Cardiac septum (tissue), 1 donor: ENCODE data around the gene NXNL1. TPM values are rescaled to one million over a fixed set of nuclear protein-coding genes. Genes with fewer than 3 reads are reported as not detected.
A peak's percentile ranks its signal among the peaks of the same experiment; 100 is the strongest.
"Not testable (repeated sequence)": the region's sequence is repeated elsewhere in the genome, so short reads cannot be mapped to it uniquely, and the experiment has no call there.

Source experiments
- DNase-seq: peaks from one replicate; pipeline ENCODE4 v3.0.0-alpha.2; 2020; ENCODE audit warnings: low spot score
- intact Hi-C: fragments of 100-400 bp; cut with DNase I; formaldehyde crosslinking; loops from one replicate; pipeline ENCODE4 v1.14.0; 2022
- total RNA-seq: library from RNA; stranded (reverse); fragmentation: NEBNext Ultra II Directional; extraction: Animal tissue kit (Norgen Biotek cat#: 25700); gene quantifications from one replicate; pipeline ENCODE4 v1.2.1, GENCODE V29; 2021
- donor health status: DM: no; HTN: no; CAD: no.

The NXNL1 gene
- total RNA-seq, 1 donor from 2014 or later: 0.59 TPM

DNA sequence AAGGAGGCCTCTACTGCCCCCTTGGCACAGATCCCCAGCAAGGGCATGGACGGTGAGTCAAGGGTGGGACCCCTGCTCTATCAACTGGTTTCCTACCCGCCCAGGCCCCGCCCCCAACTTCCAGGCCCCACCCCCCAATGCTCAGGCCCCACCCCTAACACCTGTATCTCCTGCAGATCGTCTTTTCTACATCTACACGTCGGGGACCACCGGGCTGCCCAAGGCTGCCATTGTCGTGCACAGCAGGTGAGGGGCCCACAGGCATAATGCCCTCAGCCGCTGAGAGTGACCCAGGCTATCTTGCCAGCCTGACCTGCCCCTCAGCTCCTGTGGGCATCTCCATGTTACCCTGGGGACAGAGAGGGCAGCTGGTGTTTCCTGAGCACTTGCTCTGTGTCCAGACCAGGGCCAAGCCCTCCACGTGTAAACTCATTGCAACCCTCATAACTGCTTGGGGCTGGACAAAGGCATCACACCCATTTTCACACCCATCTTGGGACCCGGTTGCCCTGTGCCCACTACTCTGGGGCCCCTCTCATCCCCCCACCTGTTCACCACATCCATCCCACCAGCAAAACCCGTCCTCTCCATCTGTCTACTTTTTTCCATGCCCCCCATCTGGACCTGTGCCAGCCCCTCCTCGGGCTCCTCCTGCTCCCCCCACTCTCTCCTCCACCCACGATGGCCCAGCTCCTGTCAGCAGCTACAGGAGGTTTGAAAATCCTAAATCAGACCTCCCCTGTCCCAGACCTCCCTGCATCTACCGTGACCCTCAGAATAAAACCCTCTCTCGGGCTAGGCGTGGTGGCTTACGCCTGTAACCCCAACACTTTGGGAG lies 26.8 kb upstream of the NXNL1 start:
- DNase-seq: no peak
- intact Hi-C loops: no loop called here

DNA sequence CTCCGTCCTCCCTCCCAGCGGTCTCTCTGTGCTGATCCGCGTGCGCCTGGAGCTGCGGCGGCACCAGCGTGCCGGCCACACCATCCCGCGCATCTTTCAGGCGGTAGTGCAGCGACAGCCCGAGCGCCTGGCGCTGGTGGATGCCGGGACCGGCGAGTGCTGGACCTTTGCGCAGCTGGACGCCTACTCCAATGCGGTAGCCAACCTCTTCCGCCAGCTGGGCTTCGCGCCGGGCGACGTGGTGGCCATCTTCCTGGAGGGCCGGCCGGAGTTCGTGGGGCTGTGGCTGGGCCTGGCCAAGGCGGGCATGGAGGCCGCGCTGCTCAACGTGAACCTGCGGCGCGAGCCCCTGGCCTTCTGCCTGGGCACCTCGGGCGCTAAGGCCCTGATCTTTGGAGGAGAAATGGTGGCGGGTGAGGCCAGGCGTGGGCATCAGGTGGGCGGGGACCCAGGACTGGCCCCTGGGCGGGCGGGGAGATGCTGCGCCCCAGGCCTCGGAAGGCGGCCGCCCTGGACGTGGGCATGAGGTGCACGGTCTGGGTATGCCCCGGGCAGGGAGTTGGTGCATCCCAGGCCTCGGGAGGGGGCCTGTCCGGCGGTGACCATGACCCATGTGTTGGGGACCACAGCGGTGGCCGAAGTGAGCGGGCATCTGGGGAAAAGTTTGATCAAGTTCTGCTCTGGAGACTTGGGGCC lies 26.0 kb upstream of the NXNL1 start:
- DNase-seq: no peak
- intact Hi-C loops: no loop called here

DNA sequence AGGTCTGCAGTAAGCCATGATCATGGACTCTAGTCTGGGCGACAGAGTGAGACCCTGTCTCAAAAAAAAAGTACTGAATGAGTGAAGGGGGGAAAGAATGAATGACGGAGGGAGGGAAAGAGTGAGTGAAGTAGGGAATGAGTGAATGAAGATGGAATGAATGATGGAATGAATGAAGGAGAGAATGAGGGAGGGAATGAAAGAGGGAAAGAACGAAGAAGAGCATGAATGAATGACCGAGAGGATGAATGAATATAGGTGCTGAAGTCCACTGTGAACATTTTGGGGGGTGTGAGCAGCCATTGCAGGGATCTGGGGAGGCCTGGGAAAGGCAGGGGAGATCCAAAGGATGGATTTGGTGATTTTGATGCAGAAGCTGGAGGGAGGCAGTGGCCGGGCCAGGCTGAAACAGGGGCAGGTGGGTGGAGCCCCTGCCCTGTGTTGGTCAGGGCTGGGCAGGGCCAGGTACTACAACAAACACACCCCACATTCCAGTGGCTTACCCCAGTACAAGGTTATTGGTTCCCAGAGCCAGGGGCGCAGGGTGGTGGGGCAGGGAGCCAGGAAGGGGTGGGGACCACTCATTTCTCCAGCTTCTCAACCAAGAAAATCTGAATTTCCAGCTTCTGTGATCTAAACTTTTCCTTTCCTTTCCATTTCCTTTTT lies 23.9 kb upstream of the NXNL1 start:
- no peak for DNase-seq
- intact Hi-C loops: no loop called here

DNA sequence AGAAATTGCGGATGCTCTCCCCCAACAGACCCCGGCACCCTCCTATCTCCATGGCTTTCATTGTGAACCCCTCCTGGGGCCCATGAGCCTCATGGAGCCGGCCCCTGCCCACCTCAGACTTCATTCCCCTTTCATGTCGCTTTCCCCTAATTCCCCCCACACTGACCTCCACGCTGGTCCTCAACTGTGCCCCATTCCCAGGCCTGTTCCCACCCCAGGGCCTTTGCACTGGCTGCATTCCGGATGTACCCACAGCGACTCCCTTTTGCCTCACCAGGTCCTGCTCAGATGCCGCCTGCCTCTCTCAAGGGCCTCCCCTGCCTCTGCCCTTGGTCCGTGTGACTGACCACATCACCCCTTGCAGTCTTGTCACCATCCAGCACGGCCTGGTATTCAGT lies 22.9 kb upstream of the NXNL1 start:
- DNase-seq: no peak
- intact Hi-C loops: no loop called here

DNA sequence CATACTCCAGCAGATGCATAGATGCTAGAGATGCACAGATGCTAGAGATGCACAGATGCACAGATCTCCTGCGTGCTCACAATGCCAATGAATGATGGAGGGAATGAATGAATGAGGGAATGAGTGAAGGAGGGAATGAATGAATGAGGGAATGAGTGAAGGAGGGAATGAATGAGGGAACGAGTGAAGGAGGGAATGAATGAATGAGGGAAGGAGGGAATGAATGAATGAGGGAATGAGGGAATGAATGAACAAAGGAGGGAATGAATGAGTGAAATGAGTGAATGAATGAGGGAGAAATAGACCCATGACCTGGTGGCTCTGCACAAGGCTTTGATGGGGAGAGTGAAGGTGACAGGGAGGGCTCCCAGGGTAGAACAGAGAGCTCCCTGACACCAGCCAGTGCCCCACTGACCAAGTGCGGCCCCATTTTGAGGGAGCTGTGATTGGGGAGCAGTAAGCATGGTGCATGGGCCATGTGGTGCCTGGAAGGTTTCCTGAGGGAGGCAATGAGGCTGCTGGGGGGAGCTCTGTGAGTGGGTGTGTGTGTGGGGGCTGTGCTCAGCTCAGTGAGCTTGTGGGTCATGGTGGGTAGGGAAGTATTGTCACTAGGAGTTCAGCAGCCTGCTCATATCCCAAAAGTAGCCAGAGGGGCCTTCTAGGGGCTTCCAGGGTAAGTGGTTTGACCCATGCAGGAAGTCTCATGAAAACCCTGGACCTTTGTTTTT lies 22.3 kb upstream of the NXNL1 start:
- DNase-seq: no peak
- intact Hi-C loops: no loop called here

DNA sequence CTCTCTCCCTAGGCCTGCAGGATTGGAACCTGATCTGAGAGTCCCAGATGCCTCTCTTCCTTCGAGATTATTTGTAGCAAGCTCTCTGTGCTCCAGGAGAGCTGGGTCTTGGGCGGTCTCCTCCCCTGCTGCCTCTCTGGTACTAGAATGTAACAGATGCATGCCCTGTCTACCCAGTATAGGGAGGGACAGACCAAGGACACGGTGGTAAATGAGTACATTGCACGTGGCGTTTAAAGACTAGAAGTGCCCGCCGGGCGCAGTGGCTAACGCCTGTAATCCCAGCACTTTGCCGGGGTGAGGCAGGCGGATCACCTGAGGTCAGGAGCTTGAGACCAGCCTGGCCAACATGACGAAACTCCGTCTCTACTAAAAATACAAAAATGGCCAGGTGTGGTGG lies 21.3 kb upstream of the NXNL1 start:
- intact Hi-C loops: no loop called here
- no peak for DNase-seq

DNA sequence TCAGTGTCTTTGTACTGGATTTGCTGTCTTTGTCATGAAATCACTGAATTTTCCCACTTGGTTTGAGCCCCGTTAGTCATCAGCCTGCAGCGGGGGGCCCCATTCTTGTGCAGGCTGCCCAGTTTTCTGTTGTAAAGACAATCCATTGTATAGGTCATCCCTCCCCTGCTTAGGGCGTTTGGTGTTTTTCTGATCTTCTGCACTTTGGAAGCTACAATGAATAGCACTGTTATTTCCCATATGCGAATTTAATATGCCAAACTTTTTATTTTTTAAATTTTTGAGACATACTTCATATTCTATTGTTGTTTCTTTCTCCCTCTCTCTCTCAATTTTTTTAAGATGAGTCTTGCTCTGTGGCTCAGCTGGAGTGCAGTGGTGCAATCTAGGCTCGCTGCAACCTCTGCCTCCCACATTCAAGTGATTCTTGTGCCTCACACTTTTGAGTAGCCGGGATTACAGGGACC lies 18.6 kb upstream of the NXNL1 start:
- intact Hi-C loops: no loop called here
- no peak for DNase-seq

DNA sequence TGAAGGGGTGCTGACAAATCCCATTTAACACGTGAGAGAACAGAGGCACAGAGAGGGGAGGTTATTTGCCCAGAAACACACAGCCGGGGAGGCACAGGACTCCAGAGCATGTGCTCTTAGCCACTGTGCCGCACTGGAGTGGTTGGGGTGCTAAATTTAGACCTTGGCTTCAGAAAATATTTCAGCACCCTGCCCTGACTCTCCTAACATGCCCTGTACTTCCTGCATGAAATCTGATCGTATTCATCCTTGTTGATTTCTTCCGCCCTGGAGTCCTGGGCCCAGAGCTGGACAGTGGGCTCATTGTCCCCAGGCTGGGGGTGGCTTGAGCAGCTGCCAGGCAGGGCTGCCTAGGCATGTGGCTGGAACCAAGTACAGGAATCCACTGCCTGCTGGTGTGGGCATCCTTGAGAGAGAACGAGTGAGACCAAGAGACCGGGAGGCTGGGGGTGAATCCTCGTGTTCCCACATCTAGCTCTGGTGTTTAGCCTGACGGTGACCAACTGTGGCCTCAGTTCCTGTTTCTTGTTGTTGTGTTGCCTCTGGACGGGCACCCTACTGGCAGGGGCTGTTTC lies 14.9 kb upstream of the NXNL1 start:
- DNase-seq: peak; percentile 82
- intact Hi-C loops: no loop called here

DNA sequence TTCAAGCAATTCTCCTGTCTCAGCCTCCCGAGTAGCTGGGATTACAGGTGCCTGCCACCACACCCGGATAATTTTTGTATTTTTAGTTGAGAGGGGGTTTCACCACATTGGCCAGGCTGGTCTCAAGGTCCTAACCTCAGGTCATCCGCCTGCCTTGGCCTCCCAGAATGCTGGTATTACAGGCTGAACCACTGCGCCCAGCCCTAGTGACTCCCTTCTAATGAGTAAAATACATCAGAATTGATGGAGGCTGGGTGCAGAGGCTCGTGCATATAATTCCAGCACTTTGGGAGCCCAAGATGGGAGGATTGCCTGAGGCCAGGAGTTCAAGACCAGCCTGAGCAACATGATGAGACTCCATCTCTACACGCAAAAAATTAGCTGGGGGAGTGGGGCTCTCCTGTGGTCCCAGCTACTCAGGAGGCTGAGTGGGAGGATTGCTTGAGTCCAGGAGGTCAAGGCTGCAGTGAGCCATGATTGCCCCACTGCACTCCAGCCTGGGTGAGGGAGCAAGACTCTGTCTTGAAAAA lies 14.3 kb upstream of the NXNL1 start:
- DNase-seq, intact Hi-C loops: not testable (repeated sequence)

DNA sequence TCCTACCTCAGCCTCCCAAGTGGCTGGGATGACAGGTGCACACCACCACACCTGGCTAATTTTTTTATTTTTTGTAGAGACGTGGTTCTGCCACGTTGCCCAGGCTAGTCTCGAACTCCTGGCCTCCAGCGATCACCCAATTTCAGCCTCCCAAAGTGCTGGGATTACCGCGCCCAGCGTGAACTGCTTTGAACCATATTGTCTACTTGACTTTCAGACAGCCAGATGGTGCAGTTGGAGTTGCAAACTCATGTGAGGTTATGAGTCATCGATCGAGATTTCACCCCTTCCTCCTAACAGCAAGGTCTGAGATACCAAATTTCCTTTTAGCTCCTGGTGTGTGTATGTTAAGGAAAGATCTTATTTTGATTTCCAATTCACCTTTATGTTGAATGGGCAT lies 12.3 kb upstream of the NXNL1 start:
- intact Hi-C loops: no loop called here
- DNase-seq: no peak

DNA sequence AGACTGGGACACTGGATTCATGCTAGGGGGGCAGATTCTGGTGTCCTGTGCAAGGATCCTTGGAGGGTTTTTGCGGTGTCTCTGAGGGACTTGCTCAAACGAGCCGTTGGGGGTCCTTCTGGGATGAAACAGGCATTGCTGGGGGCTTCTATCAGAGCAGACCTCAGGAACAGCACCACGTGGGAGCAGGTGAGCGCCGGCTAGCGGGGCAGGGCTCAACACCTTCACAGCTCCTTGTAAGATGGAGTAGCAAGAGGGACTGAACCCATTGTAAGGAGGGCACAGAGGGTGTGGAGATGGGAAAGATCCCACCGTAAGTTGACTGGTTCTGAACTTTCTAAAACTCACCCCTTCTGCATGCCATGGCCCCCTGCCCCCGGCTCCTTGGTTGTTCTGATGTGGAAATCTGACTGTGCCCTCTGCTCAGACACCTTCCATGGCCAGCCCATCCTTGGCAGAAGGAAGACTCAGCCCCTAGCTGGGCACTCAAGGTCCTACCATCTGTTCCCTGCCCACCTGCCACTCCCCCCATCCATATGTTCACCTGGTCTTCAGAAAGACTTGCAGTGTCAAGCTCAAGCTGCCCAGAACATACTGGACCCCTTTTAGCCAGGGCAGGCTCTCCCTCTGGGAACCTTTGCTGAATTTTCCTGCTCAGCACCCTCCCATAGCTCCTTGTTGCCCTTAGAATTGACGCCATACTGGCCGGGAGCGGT lies 10.8 kb upstream of the NXNL1 start:
- no peak for DNase-seq
- intact Hi-C loops: no loop called here

DNA sequence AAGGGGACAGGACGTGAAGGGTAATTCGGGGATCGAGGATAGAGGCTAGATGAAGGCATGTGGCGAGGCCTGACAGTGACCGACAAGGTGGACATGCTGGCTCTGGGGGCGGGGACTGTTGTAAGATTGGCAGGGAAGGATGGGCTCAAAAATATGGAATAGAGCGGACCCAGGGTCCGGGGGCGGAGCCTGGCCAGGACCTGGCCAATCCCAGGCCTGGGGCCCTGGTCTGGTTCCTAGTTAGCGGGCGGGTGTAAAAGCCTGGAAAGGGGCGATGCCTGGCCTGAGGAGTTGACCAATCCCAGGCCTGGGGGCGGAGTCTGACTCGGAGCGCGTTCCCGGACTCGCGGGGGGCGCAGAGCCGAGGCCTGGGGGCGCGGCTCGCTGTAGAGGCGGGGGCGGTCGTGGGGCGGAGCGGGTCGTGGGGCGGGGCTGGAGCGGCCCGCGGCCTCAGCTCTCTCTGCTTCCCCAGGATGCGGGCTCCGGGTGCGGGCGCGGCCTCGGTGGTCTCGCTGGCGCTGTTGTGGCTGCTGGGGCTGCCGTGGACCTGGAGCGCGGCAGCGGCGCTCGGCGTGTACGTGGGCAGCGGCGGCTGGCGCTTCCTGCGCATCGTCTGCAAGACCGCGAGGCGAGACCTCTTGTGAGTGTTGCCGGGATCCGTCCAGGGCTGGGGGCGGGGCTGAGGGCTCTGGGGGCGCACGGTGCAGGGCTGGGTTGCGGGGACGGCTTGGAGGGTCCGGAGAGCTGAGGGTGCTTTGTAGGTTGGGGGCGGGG lies 9.5 kb upstream of the NXNL1 start, which contains the start of gene SLC27A1:
Gene SLC27A1, plus strand, starts transcription at position 457 of the 774 bp plus-strand sequence. Its CDS starts 17 bp downstream, at position 474.
- intact Hi-C loops: no loop called here
- peak; percentile 98 for DNase-seq

DNA sequence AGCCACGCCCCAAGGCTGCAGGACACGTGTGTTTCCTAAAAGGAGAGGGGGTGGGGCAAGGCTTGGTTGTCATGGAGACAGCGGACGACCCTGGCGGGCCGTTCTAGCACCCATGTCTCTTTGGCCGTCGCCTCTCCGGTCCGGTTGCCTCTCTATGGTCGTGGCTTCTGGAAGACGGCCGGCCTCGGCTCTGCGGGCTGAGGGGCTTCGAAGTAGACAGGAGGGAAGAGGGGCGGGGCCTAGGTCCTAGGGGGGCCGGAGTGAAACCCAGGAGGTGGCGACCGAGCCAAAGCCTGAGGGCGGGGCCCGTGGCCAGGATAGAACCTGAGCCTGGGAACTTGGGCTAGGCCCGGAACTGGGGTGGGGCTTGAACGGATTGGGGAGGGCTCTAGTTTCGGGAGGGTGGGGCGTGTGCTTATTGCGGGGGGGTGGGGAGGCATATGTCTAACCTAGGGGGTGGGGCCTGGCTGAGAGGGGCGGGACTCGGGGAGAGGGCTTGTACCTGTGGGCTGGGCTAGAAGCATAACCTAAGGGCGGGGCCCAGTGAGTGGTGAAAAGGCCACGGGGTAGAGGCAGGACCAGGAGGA lies 8.8 kb upstream of the NXNL1 start:
- DNase-seq: peak; percentile 96
- intact Hi-C loops: loop anchor here (5.0 kb wide), 2 partner anchors 77 to 122 kb away; partner anchors contain the start of gene CCDC194

DNA sequence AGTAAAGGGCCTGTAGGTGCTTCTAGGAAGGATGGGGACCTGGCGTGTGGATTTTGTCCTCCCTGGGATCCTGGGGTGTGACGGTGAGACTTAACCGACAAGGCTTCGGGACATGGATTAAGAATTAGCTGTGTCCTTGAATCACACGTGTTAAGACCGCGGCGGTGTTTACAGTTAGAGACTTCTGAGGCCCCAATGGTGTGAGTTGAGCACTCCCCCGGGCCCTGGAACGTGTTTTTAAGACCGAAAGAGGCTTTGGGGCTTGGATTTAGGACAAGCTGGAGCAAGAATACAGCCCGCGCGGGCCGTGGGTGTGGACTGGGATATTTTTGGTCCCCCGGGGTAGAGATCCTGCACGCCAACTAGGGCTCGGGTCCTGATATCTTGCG lies 8.4 kb upstream of the NXNL1 start:
- intact Hi-C loops: loop anchor here (5.0 kb wide), 2 partner anchors 77 to 122 kb away; partner anchors contain the start of gene CCDC194
- DNase-seq: no peak

DNA sequence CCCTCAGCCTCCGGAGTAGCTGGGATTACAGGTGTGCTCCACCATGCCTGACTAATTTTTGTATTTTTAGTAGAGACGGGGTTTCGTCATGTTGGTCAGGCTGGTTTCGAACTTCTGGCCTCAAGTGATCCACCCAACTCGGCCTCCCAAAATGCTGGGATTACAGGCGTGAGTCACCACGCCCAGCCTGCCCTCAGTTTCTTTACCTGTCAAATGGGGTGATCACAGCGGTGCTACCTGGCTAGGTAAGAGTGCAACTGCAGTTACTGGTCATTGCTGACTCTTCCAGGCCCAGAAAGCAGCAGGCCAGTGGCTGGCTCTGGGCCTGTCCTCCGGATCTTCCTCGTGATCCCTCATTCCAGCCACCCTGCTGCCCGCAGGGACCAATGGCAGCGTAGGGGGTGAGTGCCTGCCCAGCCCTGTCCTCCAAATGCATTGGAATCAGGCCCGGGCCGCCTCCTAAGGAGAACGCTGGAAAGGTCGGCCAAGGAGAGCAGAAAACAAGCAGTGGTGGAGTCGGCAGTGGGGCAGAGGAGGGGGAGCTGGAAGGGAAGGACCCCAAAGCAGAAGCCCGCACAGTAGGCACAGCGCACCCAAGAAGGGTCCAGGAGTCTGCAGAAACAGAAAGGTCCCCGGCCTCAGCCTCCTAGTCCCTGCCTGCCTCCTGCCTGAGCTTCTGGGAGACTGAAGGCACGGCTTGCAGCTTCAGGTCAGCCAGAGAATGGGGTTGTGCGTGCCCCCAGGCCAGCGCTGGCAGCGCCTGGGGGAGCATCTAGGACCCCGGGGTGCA lies 7.8 kb upstream of the NXNL1 start:
- intact Hi-C loops: loop anchor here (5.0 kb wide), 2 partner anchors 76 to 121 kb away; partner anchors contain the start of gene CCDC194
- DNase-seq: peak; percentile 90
